Sigmoid colon (tissue), 4 donors: Measurements from ENCODE around the gene SUCO.

Experiments used
- EP300 ChIP-seq, 4 donors: sonication (generic); formaldehyde crosslinking; IDR thresholded peaks; one replicate each; pipeline ENCODE4 v1.6.1; 2017; ENCODE audit warnings: antibody characterized with exemption in 4 of 4
- POLR2AphosphoS5 ChIP-seq, 4 donors: sonication (generic); formaldehyde crosslinking; IDR thresholded peaks; one replicate each; pipeline ENCODE4 v1.6.1; 2017; ENCODE audit warnings: antibody characterized with exemption in 4 of 4
- TF ChIP-seq, protein P1 (sequence below), 4 experiments: fragments of 450-650 bp in 3 of 4; fragments of 200-600 bp in 1 of 4; IDR thresholded peaks; one replicate each; pipeline ENCODE4 v1.5.1; 2016 to 2019; ENCODE audit warnings: antibody characterized with exemption in 4 of 4, mild to moderate bottlenecking in 3 of 4, moderate library complexity in 2 of 4

DNA sequence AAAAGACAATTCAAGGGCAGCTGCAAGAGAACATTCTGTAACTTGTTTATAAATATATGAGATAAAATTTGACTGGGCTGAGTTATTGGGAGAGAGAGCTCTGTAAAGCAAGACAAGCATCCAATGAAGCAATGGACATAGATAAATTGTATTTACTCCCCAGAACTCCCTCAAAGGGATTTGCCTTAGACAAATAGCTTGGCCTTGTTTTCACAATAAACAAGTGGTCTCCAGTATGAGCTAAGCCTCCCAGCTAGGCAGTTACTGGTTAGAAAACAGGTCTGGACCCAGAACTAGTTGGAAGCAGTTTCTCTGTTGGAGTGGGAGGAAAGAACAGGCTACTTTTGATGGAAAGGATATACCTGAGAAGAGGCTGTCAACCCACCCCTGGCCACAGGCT, 25.2 kb upstream of the SUCO start:
- TF ChIP-seq EP300 (IDR thresholded peaks at IDR 0.05) (no peak), POLR2AphosphoS5 (IDR thresholded peaks at IDR 0.05) (no peak)
- TF ChIP-seq, protein P1, sequence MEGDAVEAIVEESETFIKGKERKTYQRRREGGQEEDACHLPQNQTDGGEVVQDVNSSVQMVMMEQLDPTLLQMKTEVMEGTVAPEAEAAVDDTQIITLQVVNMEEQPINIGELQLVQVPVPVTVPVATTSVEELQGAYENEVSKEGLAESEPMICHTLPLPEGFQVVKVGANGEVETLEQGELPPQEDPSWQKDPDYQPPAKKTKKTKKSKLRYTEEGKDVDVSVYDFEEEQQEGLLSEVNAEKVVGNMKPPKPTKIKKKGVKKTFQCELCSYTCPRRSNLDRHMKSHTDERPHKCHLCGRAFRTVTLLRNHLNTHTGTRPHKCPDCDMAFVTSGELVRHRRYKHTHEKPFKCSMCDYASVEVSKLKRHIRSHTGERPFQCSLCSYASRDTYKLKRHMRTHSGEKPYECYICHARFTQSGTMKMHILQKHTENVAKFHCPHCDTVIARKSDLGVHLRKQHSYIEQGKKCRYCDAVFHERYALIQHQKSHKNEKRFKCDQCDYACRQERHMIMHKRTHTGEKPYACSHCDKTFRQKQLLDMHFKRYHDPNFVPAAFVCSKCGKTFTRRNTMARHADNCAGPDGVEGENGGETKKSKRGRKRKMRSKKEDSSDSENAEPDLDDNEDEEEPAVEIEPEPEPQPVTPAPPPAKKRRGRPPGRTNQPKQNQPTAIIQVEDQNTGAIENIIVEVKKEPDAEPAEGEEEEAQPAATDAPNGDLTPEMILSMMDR (IDR thresholded peaks at IDR 0.05): no peak
